Measurements from ENCODE around the gene SH3D21.

Gene SH3D21

GRCh38 chr1:36351227-36351977 lies 45.2 kb downstream of the SH3D21 start:
- no peak overlapping the region for H3K4ac ChIP-seq (ENCODE audit: low read depth, low read length)
- H2BK15ac ChIP-seq (replicated peaks; ENCODE audit: low read depth), result no peak overlapping the region
- peak; percentile 49 for DNase-seq
- no peak overlapping the region for H4K5ac ChIP-seq (ENCODE audit: low read length)
- H3K9ac ChIP-seq (ENCODE audit: low read length), result no peak overlapping the region
- H3K27ac ChIP-seq (ENCODE audit: low read depth, low read length), result no peak overlapping the region
- WGBS (ENCODE audit: extremely low coverage, insufficient coverage, low lambda C conversion rate), result no CpG with 5 or more reads among the region's 14 CpGs
- no peak overlapping the region for H2BK5ac ChIP-seq (ENCODE audit: low read length)
- H3K4me1 ChIP-seq (ENCODE audit: control insufficient read depth, low read depth, low read length), result no peaks in the 10 kb centered on the region
- no peak overlapping the region for H4K8ac ChIP-seq (ENCODE audit: low read depth, low read length)
- no peak overlapping the region for H3K4me3 ChIP-seq (ENCODE audit: low read length)
- H3K56ac ChIP-seq (ENCODE audit: low read length), result no peak overlapping the region
- H2BK120ac ChIP-seq (ENCODE audit: low read depth, low read length), result no peak overlapping the region
- no peak overlapping the region for H3K23ac ChIP-seq (ENCODE audit: low read length)
- H2AK5ac ChIP-seq (ENCODE audit: low read length), result no peak overlapping the region
- no peaks in the 10 kb centered on the region for H3K79me1 ChIP-seq (ENCODE audit: low read length)
- H3K27me3 ChIP-seq (ENCODE audit: insufficient read depth, low read length, poor library complexity), result no peaks in the 10 kb centered on the region
- no peaks in the 10 kb centered on the region for H3K79me2 ChIP-seq (ENCODE audit: control insufficient read depth, insufficient read depth, low read length)
- no peak overlapping the region for H3K18ac ChIP-seq (ENCODE audit: low read length)
- H3K36me3 ChIP-seq (ENCODE audit: control insufficient read depth, insufficient read depth, low read length), result peaks cover 17% of the 10 kb centered on the region
- H3K4me2 ChIP-seq (ENCODE audit: low read length), result no peak overlapping the region

GRCh38 chr1:36352125-36352909 lies 46.1 kb downstream of the SH3D21 start:
- Histone ChIP-seq H3K79me1 (ENCODE audit: low read length) (no peaks in the 10 kb centered on the region), H3K4me1 (ENCODE audit: control insufficient read depth, low read depth, low read length) (no peaks in the 10 kb centered on the region), H3K4me3 (ENCODE audit: low read length) (no peak overlapping the region), H4K5ac (ENCODE audit: low read length) (no peak overlapping the region), H2BK15ac (replicated peaks; ENCODE audit: low read depth) (no peak overlapping the region), H2AK5ac (ENCODE audit: low read length) (no peak overlapping the region), H2BK120ac (ENCODE audit: low read depth, low read length) (no peak overlapping the region), H4K8ac (ENCODE audit: low read depth, low read length) (no peak overlapping the region), H3K27me3 (ENCODE audit: insufficient read depth, low read length, poor library complexity) (no peaks in the 10 kb centered on the region), H2BK5ac (ENCODE audit: low read length) (no peak overlapping the region), H3K56ac (ENCODE audit: low read length) (peak overlapping the region; percentile 2), H3K27ac (ENCODE audit: low read depth, low read length) (no peak overlapping the region), H3K9ac (ENCODE audit: low read length) (no peak overlapping the region), H3K18ac (ENCODE audit: low read length) (no peak overlapping the region), H3K4me2 (ENCODE audit: low read length) (no peak overlapping the region), H3K23ac (ENCODE audit: low read length) (no peak overlapping the region), H3K79me2 (ENCODE audit: control insufficient read depth, insufficient read depth, low read length) (no peaks in the 10 kb centered on the region), H3K36me3 (ENCODE audit: control insufficient read depth, insufficient read depth, low read length) (peaks cover 17% of the 10 kb centered on the region), H3K4ac (ENCODE audit: low read depth, low read length) (no peak overlapping the region)
- DNase-seq, result peak; percentile 34
- no CpG with 5 or more reads among the region's 13 CpGs for WGBS (ENCODE audit: extremely low coverage, insufficient coverage, low lambda C conversion rate)

- Histone ChIP-seq H3K4me1 (ENCODE audit: control insufficient read depth, low read depth, low read length) (no peaks in the 10 kb centered on the region), H2BK15ac (replicated peaks; ENCODE audit: low read depth) (no peak overlapping the region), H3K56ac (ENCODE audit: low read length) (no peak overlapping the region), H3K18ac (ENCODE audit: low read length) (no peak overlapping the region), H3K79me1 (ENCODE audit: low read length) (no peaks in the 10 kb centered on the region), H3K79me2 (ENCODE audit: control insufficient read depth, insufficient read depth, low read length) (no peaks in the 10 kb centered on the region), H4K5ac (ENCODE audit: low read length) (no peak overlapping the region), H3K4me2 (ENCODE audit: low read length) (no peak overlapping the region), H3K9ac (ENCODE audit: low read length) (no peak overlapping the region), H2AK5ac (ENCODE audit: low read length) (no peak overlapping the region), H3K27me3 (ENCODE audit: insufficient read depth, low read length, poor library complexity) (no peaks in the 10 kb centered on the region), H2BK5ac (ENCODE audit: low read length) (no peak overlapping the region), H3K23ac (ENCODE audit: low read length) (no peak overlapping the region), H3K36me3 (ENCODE audit: control insufficient read depth, insufficient read depth, low read length) (peaks cover 18% of the 10 kb centered on the region), H3K4ac (ENCODE audit: low read depth, low read length) (no peak overlapping the region), H4K8ac (ENCODE audit: low read depth, low read length) (no peak overlapping the region), H3K4me3 (ENCODE audit: low read length) (no peak overlapping the region), H2BK120ac (ENCODE audit: low read depth, low read length) (no peak overlapping the region), H3K27ac (ENCODE audit: low read depth, low read length) (no peak overlapping the region)
- WGBS (ENCODE audit: extremely low coverage, insufficient coverage, low lambda C conversion rate), result no CpG with 5 or more reads among the region's 15 CpGs
- DNase-seq, result no peak
These were observed 47.0 kb downstream of the SH3D21 start for GRCh38 chr1:36352910-36353878.

GRCh38 chr1:36354486-36354885 lies 48.3 kb downstream of the SH3D21 start:
- H3K56ac ChIP-seq (ENCODE audit: low read length), result no peak overlapping the region
- peaks cover 17% of the 10 kb centered on the region for H3K36me3 ChIP-seq (ENCODE audit: control insufficient read depth, insufficient read depth, low read length)
- no peak overlapping the region for H2BK15ac ChIP-seq (replicated peaks; ENCODE audit: low read depth)
- no peaks in the 10 kb centered on the region for H3K79me1 ChIP-seq (ENCODE audit: low read length)
- H3K23ac ChIP-seq (ENCODE audit: low read length), result no peak overlapping the region
- no peaks in the 10 kb centered on the region for H3K27me3 ChIP-seq (ENCODE audit: insufficient read depth, low read length, poor library complexity)
- WGBS (ENCODE audit: extremely low coverage, insufficient coverage, low lambda C conversion rate), result no CpG with 5 or more reads among the region's 11 CpGs
- no peak overlapping the region for H2BK5ac ChIP-seq (ENCODE audit: low read length)
- no peak overlapping the region for H3K18ac ChIP-seq (ENCODE audit: low read length)
- no peak overlapping the region for H3K4me3 ChIP-seq (ENCODE audit: low read length)
- H4K5ac ChIP-seq (ENCODE audit: low read length), result no peak overlapping the region
- no peak overlapping the region for H2AK5ac ChIP-seq (ENCODE audit: low read length)
- H3K4ac ChIP-seq (ENCODE audit: low read depth, low read length), result no peak overlapping the region
- no peaks in the 10 kb centered on the region for H3K79me2 ChIP-seq (ENCODE audit: control insufficient read depth, insufficient read depth, low read length)
- no peak overlapping the region for H3K4me2 ChIP-seq (ENCODE audit: low read length)
- no peak overlapping the region for H2BK120ac ChIP-seq (ENCODE audit: low read depth, low read length)
- no peak overlapping the region for H3K27ac ChIP-seq (ENCODE audit: low read depth, low read length)
- no peak overlapping the region for H3K9ac ChIP-seq (ENCODE audit: low read length)
- no peak overlapping the region for H4K8ac ChIP-seq (ENCODE audit: low read depth, low read length)
- no peaks in the 10 kb centered on the region for H3K4me1 ChIP-seq (ENCODE audit: control insufficient read depth, low read depth, low read length)
- DNase-seq, result no peak

- no peaks in the 10 kb centered on the region for H3K27me3 ChIP-seq (ENCODE audit: insufficient read depth, low read length, poor library complexity)
- no peak overlapping the region for H3K56ac ChIP-seq (ENCODE audit: low read length)
- H3K4me1 ChIP-seq (ENCODE audit: control insufficient read depth, low read depth, low read length), result no peaks in the 10 kb centered on the region
- peaks cover 20% of the 10 kb centered on the region for H3K36me3 ChIP-seq (ENCODE audit: control insufficient read depth, insufficient read depth, low read length)
- no peak overlapping the region for H2AK5ac ChIP-seq (ENCODE audit: low read length)
- H4K8ac ChIP-seq (ENCODE audit: low read depth, low read length), result no peak overlapping the region
- H2BK120ac ChIP-seq (ENCODE audit: low read depth, low read length), result no peak overlapping the region
- H3K18ac ChIP-seq (ENCODE audit: low read length), result no peak overlapping the region
- no peak overlapping the region for H3K27ac ChIP-seq (ENCODE audit: low read depth, low read length)
- H2BK15ac ChIP-seq (replicated peaks; ENCODE audit: low read depth), result no peak overlapping the region
- no peak overlapping the region for H3K9ac ChIP-seq (ENCODE audit: low read length)
- no peaks in the 10 kb centered on the region for H3K79me2 ChIP-seq (ENCODE audit: control insufficient read depth, insufficient read depth, low read length)
- H3K23ac ChIP-seq (ENCODE audit: low read length), result no peak overlapping the region
- peak; percentile 36 for DNase-seq
- no peak overlapping the region for H3K4ac ChIP-seq (ENCODE audit: low read depth, low read length)
- H3K4me2 ChIP-seq (ENCODE audit: low read length), result no peak overlapping the region
- WGBS (ENCODE audit: extremely low coverage, insufficient coverage, low lambda C conversion rate), result no CpG with 5 or more reads among the region's 4 CpGs
- H4K5ac ChIP-seq (ENCODE audit: low read length), result no peak overlapping the region
- no peak overlapping the region for H2BK5ac ChIP-seq (ENCODE audit: low read length)
- no peak overlapping the region for H3K4me3 ChIP-seq (ENCODE audit: low read length)
- peaks cover 2% of the 10 kb centered on the region for H3K79me1 ChIP-seq (ENCODE audit: low read length)
These were observed 49.6 kb downstream of the SH3D21 start for GRCh38 chr1:36355811-36356210.
